Esophagus muscularis mucosa (tissue), 4 donors: ENCODE data around the gene MTMR10. TPM values are rescaled to one million over a fixed set of nuclear protein-coding genes. Genes with fewer than 3 reads are reported as not detected.

ENCODE experiments used
- DNase-seq: peaks from one replicate; pipeline ENCODE4 v3.0.0-alpha.2; 2017; ENCODE audit errors: extremely low spot score
- H3K27ac ChIP-seq, 4 donors: fragments of 200-600 bp; sonication (generic); replicated peaks in 1 of 4; 1 replicate in 3 of 4; 2 replicates in 1 of 4; pipeline ENCODE4 v1.5.1; 2016 to 2019; ENCODE audit warnings: mild to moderate bottlenecking in 1 of 4
- H3K27me3 ChIP-seq, 4 donors: fragments of 200-600 bp; sonication (generic); one replicate each; pipeline versions ENCODE4 v1.5.1 to v1.6.0; 2016 to 2019
- H3K36me3 ChIP-seq, 4 donors: fragments of 200-600 bp; sonication (generic); one replicate each; pipeline ENCODE4 v1.5.1; 2016 to 2019
- H3K4me1 ChIP-seq, 4 donors: fragments of 200-600 bp; sonication (generic); one replicate each; pipeline ENCODE4 v1.5.1; 2016 to 2019
- H3K4me3 ChIP-seq, 4 donors: fragments of 200-600 bp; sonication (generic); 1 replicate in 2 of 4; 2 replicates in 2 of 4; pipeline ENCODE4 v1.5.1; 2016 to 2019; ENCODE audit warnings: mild to moderate bottlenecking in 4 of 4, moderate library complexity in 1 of 4
- H3K9me3 ChIP-seq, 4 donors: fragments of 200-600 bp; sonication (generic); 1 replicate in 3 of 4; 2 replicates in 1 of 4; pipeline ENCODE4 v1.5.1; 2016 to 2019
- EP300 ChIP-seq: sonication (generic); formaldehyde crosslinking; IDR thresholded peaks from one replicate; pipeline ENCODE4 v1.6.1; 2017; ENCODE audit warnings: antibody characterized with exemption
- POLR2A ChIP-seq: fragments of 450-650 bp; IDR thresholded peaks from one replicate; pipeline ENCODE4 v1.6.1; 2017; ENCODE audit warnings: antibody characterized with exemption, moderate library complexity, mild to moderate bottlenecking, low read depth
- POLR2AphosphoS5 ChIP-seq, 2 donors: sonication (generic); formaldehyde crosslinking; IDR thresholded peaks; one replicate each; pipeline ENCODE4 v1.6.1; 2017; ENCODE audit warnings: antibody characterized with exemption in 2 of 2
- WGBS: methylation state at CpG from one replicate; pipeline ENCODE4 v1.1.5; 2018; 5-methylcytosine and 5-hydroxymethylcytosine counted together
- intact Hi-C: fragments of 100-400 bp; cut with DNase I; formaldehyde crosslinking; loops from one replicate; pipeline ENCODE4 v1.15.1; 2023
- total RNA-seq, 4 donors: library from RNA; depleted of rRNA; stranded (reverse); fragments of >200 nt; gene quantifications; one replicate each; pipeline versions ENCODE4 v1.1.0 to v1.2.1, GENCODE V29; 2016
- TF ChIP-seq, protein P1 (sequence below), 3 experiments: fragments of 200-600 bp in 2 of 3; fragments of 450-650 bp in 1 of 3; sonication (generic) in 2 of 3; IDR thresholded peaks; one replicate each; pipeline ENCODE4 v1.5.1; 2017 to 2019; ENCODE audit warnings: antibody characterized with exemption in 3 of 3, mild to moderate bottlenecking in 2 of 3, moderate library complexity in 1 of 3

Gene MTMR10
- total RNA-seq, 4 donors from 2014 or later, result 27.4 to 32.3 (median 30.2) TPM

DNA sequence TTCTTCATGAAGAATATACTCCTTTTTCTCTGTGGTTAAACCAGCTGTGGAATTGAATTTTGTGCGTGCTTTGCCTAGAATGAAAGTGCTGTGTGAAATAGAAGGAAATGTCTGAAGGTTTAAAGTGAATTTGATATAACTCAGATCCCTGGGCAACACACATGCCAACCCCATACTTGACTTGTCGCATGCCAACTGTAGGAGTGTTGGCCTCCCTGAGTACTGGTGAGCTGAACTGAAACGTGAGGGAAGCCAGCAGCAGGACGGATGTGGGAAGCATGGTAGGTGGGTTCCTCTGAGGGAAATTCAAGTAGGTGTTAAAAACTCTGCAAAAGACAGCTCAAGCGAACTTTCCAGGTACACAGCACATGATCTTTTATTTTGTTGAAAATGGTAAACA, 73.1 kb downstream of the MTMR10 start:
- Histone ChIP-seq H3K4me1 (peaks cover 0 to 32% (median 7%) of the 10 kb centered on the region in 4 donors), H3K9me3 (no peaks in the 10 kb centered on the region), H3K27me3 (no peaks in the 10 kb centered on the region), H3K4me3 (no peak overlapping the region), H3K27ac (no peak overlapping the region), H3K36me3 (peaks cover 17 to 99% (median 75%) of the 10 kb centered on the region in 4 donors)
- WGBS, result 89% methylated on average over 5 of the region's 5 CpGs
- no peak for DNase-seq
- TF ChIP-seq POLR2AphosphoS5 (IDR thresholded peaks at IDR 0.05) (no peak), EP300 (no peak), POLR2A (no peak)
- TF ChIP-seq, protein P1, sequence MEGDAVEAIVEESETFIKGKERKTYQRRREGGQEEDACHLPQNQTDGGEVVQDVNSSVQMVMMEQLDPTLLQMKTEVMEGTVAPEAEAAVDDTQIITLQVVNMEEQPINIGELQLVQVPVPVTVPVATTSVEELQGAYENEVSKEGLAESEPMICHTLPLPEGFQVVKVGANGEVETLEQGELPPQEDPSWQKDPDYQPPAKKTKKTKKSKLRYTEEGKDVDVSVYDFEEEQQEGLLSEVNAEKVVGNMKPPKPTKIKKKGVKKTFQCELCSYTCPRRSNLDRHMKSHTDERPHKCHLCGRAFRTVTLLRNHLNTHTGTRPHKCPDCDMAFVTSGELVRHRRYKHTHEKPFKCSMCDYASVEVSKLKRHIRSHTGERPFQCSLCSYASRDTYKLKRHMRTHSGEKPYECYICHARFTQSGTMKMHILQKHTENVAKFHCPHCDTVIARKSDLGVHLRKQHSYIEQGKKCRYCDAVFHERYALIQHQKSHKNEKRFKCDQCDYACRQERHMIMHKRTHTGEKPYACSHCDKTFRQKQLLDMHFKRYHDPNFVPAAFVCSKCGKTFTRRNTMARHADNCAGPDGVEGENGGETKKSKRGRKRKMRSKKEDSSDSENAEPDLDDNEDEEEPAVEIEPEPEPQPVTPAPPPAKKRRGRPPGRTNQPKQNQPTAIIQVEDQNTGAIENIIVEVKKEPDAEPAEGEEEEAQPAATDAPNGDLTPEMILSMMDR (IDR thresholded peaks at IDR 0.05), result no peak
- intact Hi-C loops, result no loop called here

DNA sequence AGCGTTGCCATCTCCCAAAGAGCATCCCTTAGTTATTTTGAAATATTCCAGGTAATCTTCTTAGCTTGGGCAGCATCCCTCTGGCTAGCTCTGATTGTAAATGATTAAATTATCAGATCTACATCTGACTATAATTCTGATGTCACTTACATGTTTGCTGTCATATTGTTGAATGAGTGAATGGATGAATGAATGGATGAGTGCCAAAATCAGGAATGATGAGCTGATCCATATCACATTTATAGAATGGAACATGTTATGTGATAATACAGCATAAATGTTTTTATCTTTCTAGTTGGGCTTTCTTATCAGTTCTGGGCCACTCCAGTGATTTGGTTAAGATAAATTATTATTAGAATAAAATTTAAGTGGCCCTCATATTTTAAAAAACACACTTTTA, 73.8 kb downstream of the MTMR10 start:
- peaks cover 17 to 99% (median 77%) of the 10 kb centered on the region in 4 donors for H3K36me3 ChIP-seq
- intact Hi-C loops, result no loop called here

DNA sequence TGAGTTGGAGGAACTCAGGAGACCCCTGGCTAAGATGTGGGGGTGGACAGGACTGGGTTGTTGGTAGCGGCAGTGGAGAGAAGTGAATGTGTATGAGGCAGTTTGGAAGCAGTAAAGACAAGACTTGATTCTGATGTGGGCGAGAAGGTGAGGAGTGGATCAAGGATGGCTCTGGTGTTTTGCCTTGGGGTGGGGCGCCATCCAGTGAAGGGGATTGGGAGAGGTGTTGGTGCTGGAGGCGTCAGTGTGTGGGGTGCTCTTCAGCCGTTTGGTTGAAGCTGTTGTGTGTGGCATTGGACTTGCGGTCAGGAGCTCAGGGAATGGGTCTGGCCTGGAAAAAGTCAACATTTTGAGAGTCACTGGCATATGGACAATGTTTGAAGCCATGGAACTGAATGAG, 74.4 kb downstream of the MTMR10 start:
- Histone ChIP-seq H3K27me3 (no peaks in the 10 kb centered on the region), H3K36me3 (peaks cover 19 to 99% (median 77%) of the 10 kb centered on the region in 4 donors), H3K27ac (no peak overlapping the region), H3K4me1 (peaks cover 0 to 20% (median 5%) of the 10 kb centered on the region in 4 donors), H3K9me3 (no peaks in the 10 kb centered on the region), H3K4me3 (no peak overlapping the region)
- 76% methylated on average over 6 of the region's 6 CpGs for WGBS
- intact Hi-C loops, result no loop called here
- TF ChIP-seq, protein P1 (IDR thresholded peaks at IDR 0.05), result no peak
- TF ChIP-seq EP300, result no peak
- TF ChIP-seq POLR2A, result no peak
- TF ChIP-seq POLR2AphosphoS5 (IDR thresholded peaks at IDR 0.05), result no peak
- DNase-seq, result no peak

More for the DNA sequence above, 73.8 kb downstream of the MTMR10 start:
- Histone ChIP-seq H3K27ac (no peak overlapping the region), H3K9me3 (no peaks in the 10 kb centered on the region), H3K4me1 (peaks cover 0 to 26% (median 6%) of the 10 kb centered on the region in 4 donors), H3K4me3 (no peak overlapping the region), H3K27me3 (no peaks in the 10 kb centered on the region)
- 93% methylated on average over 1 of the region's 1 CpG for WGBS
- no peak for TF ChIP-seq POLR2AphosphoS5 (IDR thresholded peaks at IDR 0.05)
- TF ChIP-seq POLR2A, result no peak
- DNase-seq, result no peak

DNA sequence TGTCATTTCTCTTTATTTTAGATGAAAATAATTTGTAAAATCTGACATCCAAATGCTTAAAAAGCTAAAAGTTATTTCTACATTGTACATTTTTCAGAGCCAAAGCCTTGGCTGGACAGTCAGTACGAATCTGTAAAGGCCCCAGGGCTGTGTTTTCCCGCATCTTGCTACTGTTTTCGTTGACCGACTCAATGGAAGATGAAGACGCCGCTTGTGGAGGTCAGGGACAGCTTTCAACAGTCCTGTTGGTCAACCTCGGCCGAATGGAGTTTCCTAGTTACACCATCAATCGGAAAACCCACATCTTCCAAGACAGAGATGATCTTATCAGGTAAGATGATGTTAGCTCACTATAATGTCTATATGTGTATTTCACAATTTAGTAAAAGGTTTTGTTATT, 77.7 kb downstream of the MTMR10 start:
- TF ChIP-seq, protein P1 (IDR thresholded peaks at IDR 0.05), result no peak
- no peak for TF ChIP-seq POLR2AphosphoS5 (IDR thresholded peaks at IDR 0.05)
- Histone ChIP-seq H3K27ac (no peak overlapping the region), H3K36me3 (peaks cover 8 to 99% (median 74%) of the 10 kb centered on the region in 4 donors), H3K4me3 (no peak overlapping the region), H3K4me1 (peaks cover 0 to 7% (median 0%) of the 10 kb centered on the region in 4 donors), H3K9me3 (no peaks in the 10 kb centered on the region), H3K27me3 (no peaks in the 10 kb centered on the region)
- WGBS, result 92% methylated on average over 9 of the region's 9 CpGs
- intact Hi-C loops, result no loop called here
- no peak for DNase-seq

DNA sequence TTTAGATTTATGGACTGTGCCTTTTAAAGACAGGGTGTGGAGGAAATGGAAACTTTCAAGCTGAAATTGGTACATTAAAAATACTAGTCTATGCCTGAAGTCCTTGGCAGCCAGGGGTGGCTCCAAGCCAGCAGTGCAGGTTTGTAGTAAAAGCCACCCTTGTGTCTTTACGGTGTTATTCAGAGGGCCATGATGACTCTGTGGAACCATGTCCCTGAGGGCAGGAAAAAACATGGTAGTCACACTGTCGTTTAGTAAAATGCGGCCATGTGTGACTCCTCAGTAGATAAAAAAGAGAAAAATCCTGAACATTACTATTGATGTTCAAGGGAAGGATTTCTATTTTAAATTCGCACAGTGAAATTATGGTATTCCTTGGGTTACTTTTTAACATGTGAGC, 85.1 kb downstream of the MTMR10 start:
- Histone ChIP-seq H3K4me3 (no peak overlapping the region), H3K36me3 (peaks cover 0 to 34% (median 24%) of the 10 kb centered on the region in 4 donors), H3K27me3 (no peaks in the 10 kb centered on the region), H3K9me3 (no peaks in the 10 kb centered on the region), H3K27ac (no peak overlapping the region), H3K4me1 (peaks cover 20 to 38% (median 29%) of the 10 kb centered on the region in 4 donors)
- no peak for DNase-seq
- intact Hi-C loops, result no loop called here
- WGBS, result 89% methylated on average over 4 of the region's 4 CpGs
- TF ChIP-seq POLR2AphosphoS5 (IDR thresholded peaks at IDR 0.05) (no peak), EP300 (no peak), POLR2A (no peak)
- TF ChIP-seq, protein P1 (IDR thresholded peaks at IDR 0.05), result no peak
